HEK293 (cell line): Measurements from ENCODE around the gene GCNT1.

Experiments used
- CTCF ChIA-PET: fragments of 350-600 bp; formaldehyde crosslinking; extraction: SDS; loops from one replicate; lab custom pipeline; 2021; ENCODE audit warnings: antibody characterized with exemption; lab: Yijun Ruan, JAX
- POLR2A ChIA-PET: fragments of 300-600 bp; formaldehyde crosslinking; extraction: SDS; loops from one replicate; lab custom pipeline; 2020; ENCODE audit warnings: antibody characterized with exemption, inconsistent platforms; lab: Yijun Ruan, JAX
- H3K27ac ChIP-seq: fragments of 200-500 bp; sonication (Bioruptor generic); 2 replicates; pipeline ENCODE4 v1.5.1; 2014; ENCODE audit warnings: low read depth, low read length, control low read depth, inconsistent platforms; ENCODE audit errors: extremely low read depth
- H3K36me3 ChIP-seq, 2 experiments: fragments of 200-500 bp in 1 of 2; sonication (Bioruptor generic) in 1 of 2; 1 replicate in 1 of 2; 2 replicates in 1 of 2; pipeline ENCODE4 v1.5.1; 2014 to 2017; ENCODE audit warnings: inconsistent platforms in 2 of 2, low read length in 2 of 2; ENCODE audit not compliant: control insufficient read depth in 2 of 2, insufficient read depth in 1 of 2
- H3K4me1 ChIP-seq: fragments of 200-500 bp; sonication (Bioruptor generic); 2 replicates; pipeline ENCODE4 v1.5.1; 2014; ENCODE audit warnings: mild to moderate bottlenecking, low read length, inconsistent platforms; ENCODE audit not compliant: control insufficient read depth, insufficient read depth
- H3K4me3 ChIP-seq: 2 replicates; pipeline ENCODE4 v1.5.1; 2011; ENCODE audit warnings: low read depth, mild to moderate bottlenecking, control low read depth, low read length, moderate library complexity
- H3K9me3 ChIP-seq: fragments of 200-500 bp; sonication (Bioruptor generic); 2 replicates; pipeline ENCODE4 v1.5.1; 2014; ENCODE audit warnings: low read depth, low read length, inconsistent platforms; ENCODE audit not compliant: control insufficient read depth, insufficient read depth
- FEZF1 ChIP-seq: fragments of 450-650 bp; formaldehyde crosslinking; IDR thresholded peaks from 2 replicates; pipeline ENCODE4 v1.5.1; 2016; ENCODE audit warnings: missing biosample characterization, missing genetic modification characterization
- HOXA7 ChIP-seq: sonication (generic); formaldehyde crosslinking; IDR thresholded peaks from 2 replicates; pipeline ENCODE4 v1.8.1; 2022; ENCODE audit warnings: missing genetic modification reagents, borderline replicate concordance
- PRDM4 ChIP-seq: fragments of 450-650 bp; formaldehyde crosslinking; IDR thresholded peaks from 2 replicates; pipeline ENCODE4 v1.5.1; 2017; ENCODE audit warnings: missing biosample characterization, missing genetic modification characterization
- SCRT2 ChIP-seq: fragments of 450-650 bp; formaldehyde crosslinking; IDR thresholded peaks from 2 replicates; pipeline ENCODE4 v1.5.1; 2016; ENCODE audit warnings: missing biosample characterization, missing genetic modification characterization
- ZNF146 ChIP-seq: fragments of 450-650 bp; formaldehyde crosslinking; IDR thresholded peaks from 2 replicates; pipeline ENCODE4 v1.5.1; 2016; ENCODE audit warnings: missing biosample characterization, missing genetic modification characterization
- ZNF148 ChIP-seq: fragments of 450-650 bp; formaldehyde crosslinking; IDR thresholded peaks from 2 replicates; pipeline ENCODE4 v1.5.0; 2017; ENCODE audit warnings: missing biosample characterization, missing genetic modification characterization, borderline replicate concordance
- ZNF211 ChIP-seq: fragments of 450-650 bp; formaldehyde crosslinking; IDR thresholded peaks from 2 replicates; pipeline ENCODE4 v1.5.1; 2016; ENCODE audit warnings: low read depth, missing biosample characterization, missing genetic modification characterization
- ZNF335 ChIP-seq: fragments of 450-650 bp; formaldehyde crosslinking; conservative IDR thresholded peaks from 2 replicates; pipeline ENCODE4 v1.5.1; 2016; ENCODE audit warnings: missing biosample characterization, missing genetic modification characterization
- ZNF398 ChIP-seq: fragments of 450-650 bp; formaldehyde crosslinking; IDR thresholded peaks from 2 replicates; pipeline ENCODE4 v1.5.1; 2017; ENCODE audit warnings: missing biosample characterization, missing genetic modification characterization
- ZNF600 ChIP-seq: fragments of 450-650 bp; formaldehyde crosslinking; IDR thresholded peaks from 2 replicates; pipeline ENCODE4 v1.5.1; 2016; ENCODE audit warnings: missing biosample characterization, missing genetic modification characterization
- ZNF610 ChIP-seq: fragments of 450-650 bp; formaldehyde crosslinking; IDR thresholded peaks from 2 replicates; pipeline ENCODE4 v1.5.1; 2016; ENCODE audit warnings: missing biosample characterization, missing genetic modification characterization, borderline replicate concordance
- ZNF654 ChIP-seq: fragments of 450-650 bp; formaldehyde crosslinking; IDR thresholded peaks from 2 replicates; pipeline ENCODE4 v1.5.1; 2016; ENCODE audit warnings: low read depth, missing biosample characterization, missing genetic modification characterization
- ZNF664 ChIP-seq: fragments of 450-650 bp; formaldehyde crosslinking; IDR thresholded peaks from 2 replicates; pipeline ENCODE4 v1.5.1; 2016; ENCODE audit warnings: missing biosample characterization, missing genetic modification characterization
- ZNF692 ChIP-seq: fragments of 450-650 bp; formaldehyde crosslinking; IDR thresholded peaks from 2 replicates; pipeline ENCODE4 v1.5.1; 2016; ENCODE audit warnings: missing biosample characterization, missing genetic modification characterization

The GCNT1 gene

GRCh38 chr9:76417394-76417793 lies 41.6 kb upstream of the GCNT1 start:
- TF ChIP-seq ZNF335 (tag by site-specific recombination) = no peak
- no peak for TF ChIP-seq PRDM4
- TF ChIP-seq ZNF211 (tag by site-specific recombination) = no peak
- no peak for TF ChIP-seq ZNF146
- no peak for TF ChIP-seq FEZF1 (tag by site-specific recombination)
- TF ChIP-seq ZNF148 (tag by site-specific recombination) = no peak
- TF ChIP-seq ZNF398 (tag by site-specific recombination) = no peak
- no peak for TF ChIP-seq ZNF692
- no peak for TF ChIP-seq HOXA7 (CRISPR knock-in tag)
- TF ChIP-seq SCRT2 (tag by site-specific recombination) = no peak
- no peak for TF ChIP-seq ZNF600
- no peak for TF ChIP-seq ZNF610 (tag by site-specific recombination)
- no peak for TF ChIP-seq ZNF664 (tag by site-specific recombination)
- Histone ChIP-seq H3K9me3 (no peaks in the 10 kb centered on the region), H3K4me3 (no peak overlapping the region), H3K36me3 (no peaks in the 10 kb centered on the region), H3K27ac (no peak overlapping the region), H3K4me1 (no peaks in the 10 kb centered on the region)
- CTCF ChIA-PET = interaction anchor here (1.2 kb wide), 1 partner anchor 9 kb away, joined by 7 read pairs; no protein-coding TSS in a partner anchor
- POLR2A ChIA-PET = no interaction called here

GRCh38 chr9:76419782-76420380 lies 39.1 kb upstream of the GCNT1 start:
- Histone ChIP-seq H3K4me3 (no peak overlapping the region), H3K9me3 (no peaks in the 10 kb centered on the region), H3K27ac (no peak overlapping the region), H3K4me1 (no peaks in the 10 kb centered on the region), H3K36me3 (no peaks in the 10 kb centered on the region)
- ChIA-PET POLR2A (interaction anchor here (1.1 kb wide), 1 partner anchor 25 kb away, joined by 4 read pairs; the partner anchor contains the start of gene RFK), CTCF (interaction anchor here (0.6 to 2.3 kb wide), 21 partner anchors 9 to 683 kb away, joined by 3 to 21 read pairs (median 4); partner anchors contain the start of gene RFK)
- peak; percentile 28; the same call in 1 of the 2 replicates for TF ChIP-seq ZNF654 (tag by site-specific recombination)
- no peak for TF ChIP-seq ZNF398 (tag by site-specific recombination)
